Activated CD4-positive, CD25-positive, alpha-beta regulatory T cell treated with anti-CD3 and anti-CD28 coated beads, Interleukin-2, amount 50 U/mL, for 24 hours (primary cell): ENCODE data around the gene ITGAL.
"Not testable (repeated sequence)": the region's sequence is repeated elsewhere in the genome, so short reads cannot be mapped to it uniquely, and the experiment has no call there.

Experiments used
- ATAC-seq, 2 donors: fragments of 150-1000 bp; cut with Tn5 transposase; one replicate each; pipeline ENCODE4 v1.10.0; 2021; ENCODE audit warnings: mild to moderate bottlenecking in 1 of 2, moderate library complexity in 1 of 2

Gene ITGAL

DNA sequence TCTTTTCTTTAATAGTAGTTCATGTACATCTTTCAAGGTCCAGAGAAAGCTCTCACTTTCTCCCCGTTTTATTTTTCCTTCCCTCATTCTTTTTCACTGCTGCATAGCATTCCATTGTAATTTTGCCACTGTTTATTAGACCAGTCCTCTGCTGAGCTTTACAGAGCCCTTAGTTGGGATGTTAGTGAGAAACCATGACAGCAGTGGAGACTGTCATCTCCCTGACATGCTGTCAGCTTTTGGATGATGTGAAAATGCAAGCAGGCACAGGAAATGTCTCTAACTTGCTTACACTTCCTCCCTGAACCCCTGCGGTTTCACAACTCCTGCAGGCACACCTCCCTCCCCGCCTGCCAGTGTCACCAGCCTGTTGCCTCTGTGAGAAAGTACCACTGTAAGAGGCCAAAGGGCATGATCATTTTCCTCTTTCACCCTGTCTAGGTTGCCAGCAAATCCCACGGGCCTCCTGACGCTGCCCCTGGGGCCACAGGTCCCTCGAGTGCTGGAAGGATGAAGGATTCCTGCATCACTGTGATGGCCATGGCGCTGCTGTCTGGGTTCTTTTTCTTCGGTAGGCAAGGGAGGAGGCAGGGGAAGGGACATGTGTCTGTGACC, at the start of gene ITGAL:
ITGAL (plus strand) TSS at position 415 of the 615 bp plus-strand sequence; CDS start at position 511, 96 bp downstream.
- ATAC-seq, result peak; percentile 59

DNA sequence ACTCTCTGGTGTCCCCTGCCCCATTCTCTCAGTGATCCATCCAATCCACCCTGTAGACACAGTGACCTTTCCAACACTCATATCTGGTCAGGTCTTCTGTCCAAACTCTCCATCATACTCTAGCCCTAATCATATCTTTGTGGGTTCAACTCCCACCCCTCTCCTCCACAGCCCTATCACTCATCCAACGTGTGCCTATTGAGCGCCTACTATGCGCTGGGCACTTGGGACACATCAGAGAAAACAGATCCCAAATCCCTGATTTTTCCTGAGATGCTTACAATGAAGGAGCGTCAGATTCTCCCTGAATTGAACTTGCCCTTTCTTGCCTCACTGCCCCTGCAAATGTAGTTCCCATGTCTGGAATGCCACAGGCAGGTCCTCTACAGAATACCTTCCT, 44.5 kb upstream of the ITGAL start:
- ATAC-seq, result no peak

DNA sequence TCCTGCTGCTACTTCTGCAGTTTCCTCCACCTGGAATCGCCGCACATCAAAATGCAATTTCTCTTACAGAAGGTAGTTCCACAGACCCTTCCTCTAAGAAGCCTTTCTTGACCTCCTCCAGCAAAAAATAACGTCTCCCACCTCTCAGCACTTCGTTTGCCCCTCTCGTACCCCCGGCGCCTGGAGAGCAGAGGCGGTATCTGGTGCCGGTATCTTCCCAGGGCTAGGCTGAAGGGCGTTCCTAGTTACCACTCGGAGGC, 43.2 kb upstream of the ITGAL start:
- ATAC-seq, result no peak

DNA sequence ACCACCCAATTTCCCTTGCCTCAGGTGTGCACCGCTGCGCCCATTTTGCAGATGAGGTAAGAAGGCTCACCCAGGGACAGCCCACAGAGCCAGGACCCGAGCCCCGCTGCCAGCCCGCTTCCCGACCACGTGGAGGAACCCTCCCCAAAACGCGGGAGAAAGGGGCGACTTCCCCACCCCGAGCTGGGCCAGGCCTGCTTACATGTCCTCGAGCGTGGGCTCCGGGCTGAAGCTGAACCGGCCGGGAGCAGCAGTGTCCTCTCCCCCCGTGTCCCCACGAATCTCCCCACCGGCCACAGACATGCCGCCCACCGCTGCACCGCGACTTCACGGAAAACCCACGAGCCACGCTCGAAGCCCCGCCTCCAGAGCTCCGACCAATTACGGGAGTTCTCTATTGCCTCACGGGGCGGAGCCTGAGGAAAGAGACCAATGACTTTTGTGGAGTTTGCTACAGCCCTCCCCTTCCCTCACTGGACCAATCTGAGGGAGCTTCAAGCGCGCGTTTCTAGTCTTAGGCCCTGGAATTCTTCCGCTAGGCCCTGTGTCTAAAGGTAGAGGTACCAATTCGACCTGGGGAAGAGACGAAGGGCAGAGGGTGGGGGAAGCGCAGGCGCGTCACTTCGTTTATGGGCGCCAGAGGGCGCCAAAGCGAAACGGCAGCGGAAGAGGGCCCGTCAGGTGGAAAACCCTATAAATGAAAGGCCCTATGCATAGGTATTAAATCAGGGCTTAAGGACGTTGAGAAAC, 42.7 kb upstream of the ITGAL start, which contains the start of gene DCTPP1:
DCTPP1 (minus strand) TSS at position 353 of the 750 bp plus-strand sequence; CDS start at position 303, 50 bp downstream.
- peak; percentile 96 to 97 for ATAC-seq

DNA sequence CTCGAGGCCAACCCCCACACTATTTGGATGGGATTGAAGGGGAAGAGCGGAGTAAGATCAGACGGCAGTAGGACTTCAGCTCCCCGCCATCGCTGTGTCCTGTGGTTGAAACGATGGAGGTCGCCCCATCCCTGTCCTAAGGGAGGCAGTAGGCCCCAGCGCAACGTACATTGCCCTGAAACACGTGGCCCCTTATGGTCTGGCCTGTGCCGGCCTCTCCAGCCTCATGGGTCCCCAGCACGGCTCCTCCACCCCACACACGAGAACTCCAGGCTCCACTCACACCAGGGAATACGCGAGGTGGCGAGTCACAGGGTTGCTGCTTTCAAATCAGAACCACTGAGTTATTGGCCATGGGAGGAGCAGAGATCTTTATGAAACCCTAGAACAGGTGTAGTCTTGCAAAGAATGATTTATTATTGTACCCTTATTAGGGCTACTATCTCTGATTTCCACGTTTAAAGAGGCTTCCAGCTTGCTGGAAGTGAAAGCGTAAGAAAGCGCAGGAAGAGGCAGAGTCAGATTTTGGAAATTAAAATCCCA, 42.0 kb upstream of the ITGAL start:
- peak; percentile 3 to 6 for ATAC-seq

DNA sequence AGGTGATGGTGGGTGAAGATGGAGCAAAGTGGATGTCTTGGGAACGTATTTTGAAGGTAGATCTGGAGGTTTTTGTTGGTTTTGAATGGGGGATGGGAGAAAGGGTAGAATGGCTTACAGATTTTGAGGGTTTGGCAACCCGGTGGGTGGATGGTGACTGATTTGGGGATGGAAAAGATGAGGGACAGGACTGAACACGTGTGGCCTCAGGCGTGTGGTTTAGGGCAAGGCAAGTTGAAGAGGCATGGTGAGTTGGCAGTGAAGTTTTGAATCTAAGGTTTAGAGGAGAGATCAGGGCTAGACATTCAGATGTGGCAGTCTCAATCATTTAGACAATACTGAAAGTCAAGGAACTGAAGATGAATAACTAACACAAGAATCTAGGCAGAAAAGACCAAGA, 37.7 kb upstream of the ITGAL start:
- peak; percentile 42 to 45 for ATAC-seq

DNA sequence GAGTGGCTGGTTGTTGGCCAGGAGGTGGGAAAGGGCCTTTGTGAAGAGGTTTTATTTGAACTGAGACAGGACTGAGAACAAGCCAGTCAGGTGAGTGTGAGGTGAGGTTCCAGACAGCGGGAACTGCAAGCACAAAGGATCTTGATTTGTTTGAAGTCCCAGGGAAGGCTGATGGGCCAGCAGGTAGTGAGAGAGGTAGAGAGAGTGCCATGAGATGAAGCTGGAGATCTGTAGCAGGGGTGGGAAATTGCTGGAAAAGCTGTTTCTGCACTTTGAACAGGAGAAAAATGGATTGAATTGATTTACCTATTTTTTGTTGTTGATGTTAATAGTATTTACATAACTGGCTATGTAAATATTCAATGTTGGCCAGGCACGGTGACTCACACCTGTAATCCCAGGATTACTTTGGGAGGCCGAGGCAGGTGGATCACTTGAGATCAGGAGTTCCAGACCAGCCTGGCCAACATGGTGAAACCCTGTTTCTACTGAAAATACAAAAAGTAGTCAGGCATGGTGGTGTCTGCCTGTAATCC, 35.0 kb upstream of the ITGAL start:
- no peak for ATAC-seq

DNA sequence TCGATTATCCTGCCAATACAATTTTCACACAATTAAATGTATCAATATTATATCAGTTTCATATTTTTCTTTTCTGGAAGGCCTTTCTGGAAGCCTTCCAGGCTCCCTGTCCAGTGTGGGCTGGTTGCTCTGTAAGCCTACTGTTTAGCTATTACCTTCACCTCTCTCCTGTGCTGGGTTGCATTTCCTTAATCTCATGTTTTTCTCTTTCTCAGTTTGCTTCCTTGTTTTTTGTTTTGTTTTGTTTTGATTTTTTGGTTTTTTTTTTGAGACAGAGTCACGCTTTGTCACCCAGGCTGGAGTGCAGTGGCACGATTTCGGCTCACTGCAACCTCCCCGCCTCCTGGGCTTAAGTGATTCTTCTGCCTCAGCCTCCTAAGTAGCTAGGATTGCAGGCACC, 33.7 kb upstream of the ITGAL start:
- ATAC-seq, result no peak

DNA sequence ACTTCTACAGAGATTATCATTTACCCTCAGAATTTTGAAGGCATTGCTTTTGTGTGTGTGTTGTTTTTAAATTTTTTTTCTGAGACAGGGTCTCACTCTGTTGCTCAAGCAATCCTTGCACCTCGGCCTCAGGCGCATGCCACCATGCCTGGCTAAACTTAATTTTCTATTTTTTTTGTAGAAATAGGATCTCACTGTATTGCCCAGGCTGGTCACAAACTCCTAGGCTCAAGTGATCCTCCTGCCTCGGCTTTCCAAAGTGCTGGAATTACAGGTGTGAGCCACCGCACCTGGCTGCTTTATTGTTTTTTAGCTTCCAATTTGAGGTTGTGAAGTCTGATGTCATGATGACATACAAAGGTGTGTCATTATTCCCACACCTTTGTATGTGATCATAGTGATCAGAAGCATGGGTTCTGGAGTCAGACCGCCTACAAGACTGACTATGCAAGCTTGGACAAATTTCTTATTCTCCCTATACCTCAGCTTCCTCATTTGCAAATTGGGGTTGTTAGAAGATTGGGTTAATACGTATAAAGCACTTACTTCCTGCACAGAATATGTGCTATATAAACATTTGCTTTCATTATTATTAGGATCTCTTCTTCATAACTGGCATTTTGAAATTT, 32.7 kb upstream of the ITGAL start:
- no peak for ATAC-seq

DNA sequence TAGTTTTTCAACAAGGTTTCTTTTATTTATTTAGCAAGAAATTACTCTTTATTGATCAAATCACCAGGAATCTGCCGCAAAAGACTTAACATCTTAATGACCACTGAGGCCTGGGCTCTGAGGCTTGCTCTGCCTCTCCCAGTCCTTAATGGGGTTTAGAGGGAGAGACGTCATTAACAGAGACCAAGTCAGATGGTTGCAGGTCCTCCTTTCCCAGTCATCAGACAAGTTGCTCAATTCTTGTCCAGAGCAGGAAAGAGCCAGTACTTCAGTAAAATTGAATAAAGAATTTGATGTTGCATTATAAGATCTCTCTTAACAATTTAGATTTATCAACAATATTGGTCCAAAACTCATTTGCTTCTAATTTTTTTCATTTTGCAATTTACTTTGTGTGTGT, 28.9 kb upstream of the ITGAL start:
- ATAC-seq, result no peak

DNA sequence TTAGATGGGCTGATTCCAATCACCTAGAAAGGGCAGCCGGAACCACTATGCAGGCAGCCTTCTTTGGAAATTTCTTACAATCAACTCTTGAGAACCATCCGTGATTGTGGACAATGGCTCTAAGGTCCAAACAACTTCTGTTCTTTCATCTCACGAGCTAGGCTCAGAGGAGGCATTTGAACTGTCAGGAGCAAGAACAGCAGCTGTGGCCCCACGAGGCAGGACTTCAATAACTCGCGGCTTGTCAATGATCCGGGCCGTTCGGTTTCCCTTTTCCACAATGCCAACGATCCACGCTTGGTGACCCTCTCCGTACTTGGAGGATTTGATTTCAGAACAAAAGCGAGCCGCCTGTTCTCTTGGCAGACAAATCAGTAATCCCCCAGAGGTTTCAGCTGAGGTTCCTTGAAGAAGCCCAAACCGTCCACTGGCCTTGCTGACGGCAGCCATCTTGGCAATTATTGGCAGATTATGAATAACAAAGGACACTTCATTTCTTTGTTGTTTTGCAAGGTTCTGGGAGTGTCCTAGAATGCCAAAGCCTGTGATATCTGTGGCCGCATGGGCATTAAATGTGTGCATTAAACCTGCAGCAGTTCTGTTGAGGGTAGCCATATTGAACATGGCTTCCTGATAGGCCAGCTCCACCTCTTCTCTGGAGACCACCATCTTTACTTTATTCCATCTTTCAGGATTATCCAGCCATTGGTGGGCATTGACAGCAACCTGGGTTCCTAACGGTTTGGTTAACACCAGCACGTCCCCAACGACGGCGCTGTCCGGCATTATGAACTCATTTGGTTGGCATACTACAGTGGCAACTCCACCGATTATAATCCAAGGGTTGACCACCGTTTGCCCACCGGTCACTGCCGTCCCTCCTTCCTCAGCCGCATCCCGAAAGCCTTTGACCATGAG, 28.1 kb upstream of the ITGAL start:
- ATAC-seq, result no peak

DNA sequence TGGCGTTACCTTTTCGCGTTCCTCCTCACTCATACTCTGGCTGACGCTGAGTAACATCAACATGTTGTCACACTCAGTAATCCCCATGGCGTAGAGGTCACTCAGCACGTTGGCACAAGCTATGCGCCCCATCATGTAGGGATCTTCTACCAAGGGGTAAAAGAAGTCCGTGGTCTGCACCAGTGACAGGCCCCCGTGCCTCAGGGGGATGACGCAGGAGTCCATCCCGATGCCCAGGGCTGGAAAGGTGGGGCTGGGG, 27.5 kb upstream of the ITGAL start:
- ATAC-seq, result peak in 1 of 2 donors; percentile 10

DNA sequence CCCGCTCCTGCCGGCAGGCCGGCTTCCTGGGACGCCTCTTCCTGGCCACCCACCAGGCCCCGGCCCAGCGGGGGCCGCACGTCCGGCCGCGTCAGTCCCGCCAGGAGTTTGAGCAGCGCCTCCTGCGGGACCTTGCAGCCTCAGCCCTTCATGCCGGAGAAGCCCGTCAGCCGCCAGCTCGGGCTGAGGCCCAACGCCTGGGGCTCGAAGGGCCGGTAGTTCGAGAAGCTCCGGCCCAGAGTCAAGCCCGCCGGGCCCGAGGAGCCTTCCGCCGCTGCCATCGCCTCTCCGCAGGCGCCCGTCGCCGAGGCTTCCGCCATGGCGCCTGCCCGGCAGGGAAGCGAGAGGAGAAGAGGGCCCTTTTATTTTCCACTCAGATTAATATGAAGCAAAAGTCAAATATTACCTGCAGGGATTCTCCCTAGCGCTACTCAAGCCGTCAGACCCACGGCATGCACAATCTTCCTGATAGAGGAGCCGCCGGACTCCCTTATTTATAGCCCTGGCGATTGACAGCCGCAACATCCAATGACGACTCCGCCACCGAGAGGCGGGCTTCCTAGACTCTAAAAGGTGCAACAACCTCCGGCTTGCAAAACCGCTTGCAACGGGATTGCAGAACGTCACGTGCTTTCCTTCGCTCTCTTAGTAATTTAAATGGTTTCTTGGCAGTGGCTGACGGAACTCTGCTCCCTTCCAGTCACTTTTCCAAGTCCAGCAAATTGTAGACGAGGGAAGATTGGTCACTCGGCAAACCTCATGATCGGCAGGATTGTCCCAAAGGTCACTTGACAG, 26.9 kb upstream of the ITGAL start, which contains the start of gene SEPHS2:
SEPHS2 (minus strand) TSS at position 467 of the 795 bp plus-strand sequence; CDS start at position 320, 147 bp downstream.
- peak; percentile 96 to 97 for ATAC-seq

DNA sequence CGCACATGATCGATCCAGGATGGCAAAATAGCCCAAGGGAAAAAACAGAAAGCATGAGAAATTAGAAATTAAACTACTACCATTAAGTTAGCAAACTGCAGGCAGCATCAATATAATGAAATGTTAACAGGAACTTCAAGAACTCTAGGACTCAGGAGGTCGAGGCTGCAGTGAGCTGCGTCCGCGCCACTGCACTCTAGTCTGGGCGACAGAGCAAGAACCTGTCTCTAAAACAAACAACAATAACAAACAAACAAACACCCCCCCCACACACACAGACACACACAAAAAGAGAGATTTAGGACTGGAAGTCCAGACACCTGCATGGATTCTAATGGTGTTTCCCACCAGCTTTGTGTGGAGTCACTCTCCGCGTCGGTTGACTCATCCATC, 26.3 kb upstream of the ITGAL start:
- ATAC-seq, result no peak

DNA sequence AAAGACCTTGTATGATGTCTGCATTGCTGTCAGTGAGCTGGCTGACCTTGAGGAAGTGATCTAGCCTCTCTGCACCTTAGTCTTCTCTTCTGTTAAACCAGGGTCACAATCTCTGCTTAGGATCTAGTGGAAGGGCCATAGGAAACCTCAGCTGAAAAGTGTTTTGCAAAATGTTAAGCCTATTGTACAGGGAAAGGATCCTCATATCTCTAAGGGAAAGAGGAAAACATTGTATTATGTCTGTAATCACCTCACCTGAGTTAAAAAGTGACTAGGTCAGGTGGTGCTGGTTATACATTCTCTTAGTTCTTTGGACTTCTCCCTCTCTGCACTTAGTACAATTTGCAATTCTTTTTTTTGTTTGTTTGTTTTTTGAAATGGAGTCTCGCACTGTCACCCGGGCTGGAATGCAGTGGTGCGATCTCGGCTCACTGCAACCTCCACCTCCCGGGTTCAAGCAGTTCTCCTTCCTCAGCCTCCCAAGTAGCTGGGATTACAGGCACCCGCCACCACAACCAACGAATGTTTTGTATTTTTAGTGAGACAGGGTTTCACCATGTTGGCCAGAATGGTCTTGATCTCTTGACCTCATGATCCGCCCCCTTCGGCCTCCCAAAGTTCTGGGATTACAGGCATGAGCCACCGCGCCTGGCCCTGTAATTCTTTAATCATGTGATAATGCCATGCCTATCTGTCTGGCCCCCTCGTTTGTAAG, 24.9 kb upstream of the ITGAL start:
- ATAC-seq, result no peak

DNA sequence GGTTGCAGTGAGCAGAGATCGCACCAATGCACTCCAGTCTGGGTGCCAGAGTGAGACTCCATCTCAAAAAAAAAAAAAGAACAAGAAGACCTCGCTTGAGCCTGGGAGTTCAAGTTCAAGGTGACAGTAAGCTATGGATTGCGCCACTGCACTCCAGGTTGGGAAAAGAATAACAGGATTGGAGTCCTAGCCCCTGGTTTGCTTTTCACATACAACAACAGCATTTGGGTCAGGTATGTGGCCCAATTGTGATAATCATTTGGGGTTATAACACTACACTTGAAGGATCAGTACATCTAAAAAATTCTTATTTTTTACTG, 23.5 kb upstream of the ITGAL start:
- no peak for ATAC-seq

DNA sequence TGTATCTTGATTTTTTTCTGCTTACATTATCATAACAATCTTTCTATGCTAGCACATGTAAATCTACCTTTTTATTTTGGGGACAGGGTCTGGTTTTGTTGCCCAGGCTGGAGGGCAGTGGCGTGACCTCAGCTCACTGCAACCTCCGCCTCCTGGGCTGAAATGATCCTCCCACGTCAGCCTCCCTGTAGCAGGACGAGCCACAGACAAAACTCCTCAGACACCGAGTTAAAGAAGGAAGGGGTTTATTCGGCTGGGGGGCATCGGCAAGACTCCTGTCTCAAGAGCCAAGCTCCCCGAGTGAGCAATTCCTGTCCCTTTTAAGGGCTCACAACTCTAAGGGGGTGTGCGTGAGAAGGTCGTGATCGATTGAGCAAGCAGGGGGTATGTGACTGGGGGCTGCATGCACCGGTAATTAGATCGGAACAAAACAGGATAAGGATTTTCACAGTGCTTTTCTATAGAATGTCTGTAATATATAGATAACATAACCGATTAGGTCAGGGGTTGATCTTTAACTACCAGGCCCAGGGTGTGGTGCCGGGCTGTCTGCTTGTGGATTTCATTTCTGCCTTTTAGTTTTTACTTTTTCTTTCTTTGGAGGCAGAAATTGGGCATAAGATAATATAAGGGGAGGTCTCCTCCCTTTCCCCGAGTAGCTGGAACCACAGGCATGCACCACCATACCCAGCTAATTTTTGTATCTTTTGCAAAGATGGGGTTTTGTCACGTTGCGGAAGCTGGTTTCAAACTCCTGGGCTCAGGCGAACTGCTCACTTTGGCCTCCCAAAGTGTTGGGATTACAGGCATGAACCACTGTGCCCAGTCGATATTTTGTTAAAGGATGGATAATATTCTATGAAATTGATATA, 19.6 kb upstream of the ITGAL start:
- not testable (repeated sequence) for ATAC-seq

DNA sequence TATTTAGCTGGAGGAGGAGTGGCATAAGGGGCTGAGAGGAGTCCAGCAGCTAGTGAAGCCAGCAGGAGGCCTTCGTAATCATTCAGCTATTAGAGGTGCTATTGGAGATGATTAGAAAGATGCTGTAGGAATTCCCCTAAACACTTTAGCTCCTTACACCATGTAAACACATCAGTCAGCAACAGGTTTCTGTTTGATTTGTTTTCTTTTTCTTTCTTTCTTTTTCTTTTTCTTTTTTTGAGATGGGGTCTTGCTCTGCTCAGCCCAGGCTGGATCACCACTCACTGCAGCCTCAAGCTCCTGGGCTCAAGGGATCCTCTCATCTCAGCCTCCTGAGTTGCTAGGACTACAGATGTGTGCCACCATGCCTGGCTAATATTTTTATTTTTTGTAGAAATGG, 16.2 kb upstream of the ITGAL start:
- peak; percentile 7 to 17 for ATAC-seq

DNA sequence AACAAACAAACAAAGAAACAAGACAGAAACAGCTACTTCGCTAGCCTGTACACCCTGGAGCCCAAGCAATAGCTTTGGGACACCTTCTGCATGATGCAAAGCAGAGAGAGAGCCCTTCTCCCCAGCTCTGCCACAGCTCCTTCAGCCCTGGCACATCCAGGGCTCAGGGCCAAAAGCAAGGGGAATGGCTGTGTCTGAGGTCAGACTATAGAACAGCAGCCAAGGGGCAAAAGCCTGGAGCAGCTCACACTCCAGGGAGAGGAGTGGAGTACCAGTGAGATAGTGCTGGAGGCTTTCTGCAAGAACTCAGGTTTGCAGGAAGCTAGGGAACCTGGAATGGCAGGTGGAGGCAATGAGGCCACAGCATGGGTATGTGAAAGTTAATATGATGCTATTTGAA, 15.3 kb upstream of the ITGAL start:
- no peak for ATAC-seq
